SH-SY5Y (cell line): ENCODE data around the gene LYVE1.

Experiments used
- GATA2 ChIP-seq: IDR thresholded peaks from 2 replicates; pipeline ENCODE4 v1.6.1; 2011; ENCODE audit warnings: mild to moderate bottlenecking, low read depth, low read length
- GATA3 ChIP-seq: IDR thresholded peaks from 2 replicates; pipeline ENCODE4 v1.6.1; 2011; ENCODE audit warnings: low read depth, mild to moderate bottlenecking, low read length, moderate library complexity

DNA sequence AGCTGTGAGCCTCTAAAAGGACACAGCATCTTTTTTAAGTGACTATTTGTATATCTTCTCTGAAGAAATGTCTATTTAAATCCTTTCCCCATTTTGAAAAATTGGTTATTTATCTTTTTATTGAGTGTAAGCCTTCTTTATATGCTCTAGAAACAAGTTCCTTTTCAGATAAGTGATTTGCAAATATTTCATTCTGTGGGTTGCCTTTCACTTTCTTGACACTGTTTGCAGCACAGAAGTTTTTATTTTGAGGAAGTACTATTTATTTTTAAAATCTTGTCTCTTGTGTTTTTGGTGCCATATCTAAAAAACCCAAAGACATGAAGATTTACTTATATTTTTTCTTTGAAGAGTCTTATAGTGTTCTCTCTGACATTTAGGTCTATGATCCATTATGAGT, 40.1 kb upstream of the LYVE1 start:
- TF ChIP-seq GATA3 (no peak), GATA2 (no peak)
